ENCODE measurements around the gene ARRDC3. TPM values are rescaled to one million over a fixed set of nuclear protein-coding genes. Genes with fewer than 3 reads are reported as not detected.
"Not testable (repeated sequence)": the region's sequence is repeated elsewhere in the genome, so short reads cannot be mapped to it uniquely, and the experiment has no call there.

Gene ARRDC3
- polyA plus RNA-seq, 12 donors = 40.9 to 1,478 (median 55.8) TPM

DNA sequence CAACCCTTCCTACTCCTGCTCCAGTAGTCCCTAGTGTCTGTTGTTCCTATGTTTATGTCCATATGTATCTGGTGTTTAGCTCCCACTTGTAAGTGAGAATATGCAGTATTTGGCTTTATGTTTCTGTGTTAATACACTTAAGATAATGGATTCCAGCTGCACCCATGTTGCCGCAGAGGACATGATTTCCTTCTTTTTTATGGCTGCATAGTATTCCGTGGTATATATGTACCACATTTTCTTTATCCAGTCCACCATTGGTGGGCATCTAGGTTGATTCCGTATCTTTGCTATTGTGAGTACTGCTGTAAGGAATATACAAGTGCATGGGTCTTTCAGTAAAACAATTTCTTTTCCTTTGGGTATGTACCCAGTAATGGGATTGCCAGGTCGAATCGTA is 5.2 kb upstream of the ARRDC3 start:
- DNase-seq = no peak

DNA sequence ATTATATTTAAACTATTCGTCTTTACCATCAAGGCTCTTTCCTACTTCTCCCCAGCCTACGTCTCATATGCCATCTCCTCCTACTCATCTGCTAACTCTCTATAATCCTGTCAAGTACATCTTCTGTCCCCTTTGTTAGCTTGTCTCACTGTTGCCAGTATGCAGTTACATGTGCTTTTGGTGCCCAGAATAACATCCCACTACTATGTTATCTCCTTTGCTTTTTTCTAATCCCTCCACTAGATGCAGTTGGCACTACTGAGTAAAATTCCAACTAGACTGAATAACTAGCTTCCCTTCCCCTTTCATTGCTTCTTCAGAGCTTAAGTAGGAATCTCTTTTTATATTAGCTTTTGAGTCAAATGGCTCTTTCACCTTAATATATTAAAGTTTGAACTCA is 3.0 kb upstream of the ARRDC3 start:
- DNase-seq = no peak

GRCh38 chr5:91385596-91385995 is 2.5 kb upstream of the ARRDC3 start:
- DNase-seq = not testable (repeated sequence)

GRCh38 chr5:91384671-91385430 is 1.7 kb upstream of the ARRDC3 start:
- peak; percentile 89 for DNase-seq

DNA sequence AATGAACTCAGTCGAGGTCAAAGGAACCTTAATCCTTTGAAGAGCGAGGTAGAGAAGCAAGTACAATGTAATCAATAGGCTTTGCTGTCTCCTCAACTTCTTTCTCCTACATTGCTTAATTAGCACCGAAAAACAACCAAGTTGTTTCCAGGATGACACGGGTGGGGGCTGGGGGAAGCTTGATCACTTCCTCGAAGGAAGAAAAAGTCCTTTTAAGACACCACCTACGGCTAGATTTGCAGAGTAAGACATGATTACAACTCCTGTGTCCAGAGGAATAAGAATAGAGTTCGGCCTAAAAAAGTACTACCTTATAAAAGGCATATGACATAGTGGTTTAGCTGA is 811 bp upstream of the ARRDC3 start:
- DNase-seq = peak; percentile 47

DNA sequence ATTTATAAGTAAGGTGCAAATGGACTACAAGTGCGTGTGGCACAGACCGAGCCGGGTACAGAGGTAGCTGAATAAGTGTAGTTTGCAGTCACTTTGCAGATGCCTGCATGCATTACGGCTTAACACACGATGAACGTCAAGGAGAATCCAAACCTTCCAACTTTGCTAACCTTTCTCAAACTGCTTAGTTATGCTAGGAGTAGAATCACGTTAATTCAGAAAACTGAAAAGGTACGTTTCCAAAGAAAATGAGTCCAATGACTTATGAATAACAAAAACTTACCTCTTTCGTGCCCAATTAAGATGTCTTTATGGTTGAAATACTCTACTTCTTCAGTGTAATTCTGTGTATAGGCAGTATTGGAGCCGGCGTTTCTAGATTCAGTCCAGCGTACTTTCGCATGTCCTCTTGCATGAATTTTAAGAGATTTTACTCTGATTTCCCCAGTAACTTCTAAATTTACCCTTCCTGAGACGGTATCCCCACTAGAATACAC is 539 bp downstream of the ARRDC3 start:
- DNase-seq = peak; percentile 63

- DNase-seq = peak; percentile 94
These were observed 1.2 kb downstream of the ARRDC3 start for GRCh38 chr5:91381774-91382359.

DNA sequence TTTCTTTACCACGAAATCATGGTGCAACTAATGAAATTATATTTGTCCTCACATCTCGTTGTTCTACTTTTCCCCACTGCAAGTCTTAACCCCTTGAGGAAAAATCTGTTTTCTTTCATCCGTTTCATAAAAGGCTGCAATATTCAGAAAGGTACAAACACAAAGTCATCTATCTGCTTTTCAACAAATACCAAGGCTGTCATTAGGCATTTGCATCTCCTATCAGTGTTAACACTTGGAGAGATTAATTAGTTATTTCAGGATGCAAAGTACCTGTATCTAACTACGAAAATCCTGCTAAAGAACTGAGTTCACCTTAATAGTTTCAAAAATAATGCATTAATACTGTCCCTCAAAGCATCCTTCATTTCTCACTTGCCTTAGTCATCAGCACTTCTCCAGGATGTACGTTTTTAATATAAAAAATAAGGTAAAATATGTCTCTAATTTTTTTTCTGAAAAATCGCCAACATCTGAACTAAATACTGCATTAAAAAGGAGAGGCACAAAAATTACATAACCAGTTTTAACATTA is 1.8 kb downstream of the ARRDC3 start:
- DNase-seq = no peak

DNA sequence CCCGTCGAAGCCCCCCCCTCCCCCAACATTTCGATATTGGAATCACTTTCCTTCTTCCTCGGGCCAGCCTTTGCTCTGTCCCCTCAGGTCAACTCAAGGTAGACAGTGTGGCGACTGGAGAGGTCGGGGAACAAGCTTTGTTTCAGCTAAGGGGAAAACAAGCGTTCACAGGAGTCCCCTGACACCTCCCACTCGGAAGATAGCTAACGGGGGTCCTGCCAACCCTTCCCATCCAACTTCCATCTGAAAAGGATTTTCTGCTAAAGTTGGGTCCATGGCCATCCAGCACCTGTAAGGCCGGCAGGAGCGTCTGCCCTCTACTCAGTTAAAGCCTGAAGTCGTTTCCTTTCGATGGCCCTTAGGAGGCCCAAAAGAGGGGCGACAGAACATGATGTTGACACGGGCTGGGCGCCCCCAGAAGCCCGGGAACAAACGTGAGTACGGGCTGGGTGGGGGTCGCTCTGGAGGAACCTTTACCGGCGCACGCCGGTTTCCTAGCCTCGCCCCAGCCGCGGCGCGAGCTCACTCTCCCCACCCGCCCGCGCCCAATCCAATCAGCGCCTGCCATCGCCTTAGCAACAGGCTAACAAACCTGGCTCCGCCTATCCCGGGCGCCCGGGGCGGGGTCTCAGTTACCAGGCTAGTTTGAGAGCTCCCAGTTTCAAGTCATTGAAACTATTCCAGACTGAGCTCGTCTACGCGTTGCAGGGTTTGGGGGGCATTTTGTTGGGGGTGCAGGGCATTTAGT is 2.5 kb downstream of the ARRDC3 start:
- DNase-seq = peak; percentile 98

GRCh38 chr5:91379914-91380490 is 3.1 kb downstream of the ARRDC3 start:
- DNase-seq = peak; percentile 93

DNA sequence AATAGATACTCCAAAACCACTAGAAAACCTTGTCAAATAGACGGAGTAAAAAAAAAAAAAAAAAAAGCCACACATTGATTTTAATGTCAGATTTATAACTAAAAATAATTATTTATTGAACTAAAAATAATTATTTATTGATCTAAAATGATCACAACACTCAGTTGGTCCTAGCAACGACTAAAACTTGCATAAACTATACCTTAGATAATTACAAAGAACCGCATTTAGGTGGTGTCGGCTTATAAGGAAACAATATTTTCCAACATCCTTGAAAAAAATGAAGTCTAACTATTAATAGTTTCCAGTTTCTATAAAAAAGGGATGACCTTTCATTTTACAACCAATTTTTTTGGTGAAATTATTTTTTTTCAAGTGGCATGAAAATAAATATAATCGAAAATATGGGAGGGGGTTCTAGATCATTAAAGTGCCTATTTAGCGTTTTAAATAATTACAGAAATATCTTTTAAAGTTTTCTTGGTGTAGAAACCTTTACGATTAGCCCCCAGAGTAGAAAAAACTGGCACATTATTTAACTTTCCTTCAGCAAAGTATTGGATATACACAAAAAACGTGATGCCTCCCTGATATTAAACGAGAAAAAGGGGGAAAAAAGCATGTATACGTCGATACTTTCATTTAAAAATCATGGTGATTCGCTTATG is 3.7 kb downstream of the ARRDC3 start:
- peak; percentile 23 for DNase-seq

GRCh38 chr5:91378752-91379211 is 4.3 kb downstream of the ARRDC3 start:
- DNase-seq = peak; percentile 20

- DNase-seq = no peak
These were observed 8.1 kb downstream of the ARRDC3 start for GRCh38 chr5:91374893-91375520.

DNA sequence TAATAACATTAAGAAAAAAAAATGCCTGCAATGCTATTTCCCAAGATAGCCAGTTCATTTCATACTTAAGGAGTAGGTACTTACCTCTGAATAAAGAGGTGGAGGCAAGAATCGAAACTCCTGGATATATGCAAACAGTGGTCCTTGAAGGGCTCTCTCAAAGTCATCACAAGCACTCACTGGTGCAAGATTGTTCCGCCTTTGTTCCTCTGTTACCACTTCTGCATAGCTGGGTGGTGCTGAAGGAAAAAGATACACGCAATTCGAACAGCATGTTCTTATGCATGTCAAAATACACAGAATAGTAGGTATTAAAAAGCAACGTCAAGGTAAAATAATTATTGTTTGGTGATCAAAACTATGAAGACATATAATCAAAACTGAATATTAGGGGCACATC is 9.5 kb downstream of the ARRDC3 start:
- no peak for DNase-seq

- DNase-seq = no peak
These were observed 10.1 kb downstream of the ARRDC3 start for GRCh38 chr5:91373006-91373405.

- no peak for DNase-seq
These were observed 13.6 kb downstream of the ARRDC3 start for GRCh38 chr5:91369480-91369879.

GRCh38 chr5:91367908-91368648 is 15.0 kb downstream of the ARRDC3 start:
- DNase-seq = no peak

DNA sequence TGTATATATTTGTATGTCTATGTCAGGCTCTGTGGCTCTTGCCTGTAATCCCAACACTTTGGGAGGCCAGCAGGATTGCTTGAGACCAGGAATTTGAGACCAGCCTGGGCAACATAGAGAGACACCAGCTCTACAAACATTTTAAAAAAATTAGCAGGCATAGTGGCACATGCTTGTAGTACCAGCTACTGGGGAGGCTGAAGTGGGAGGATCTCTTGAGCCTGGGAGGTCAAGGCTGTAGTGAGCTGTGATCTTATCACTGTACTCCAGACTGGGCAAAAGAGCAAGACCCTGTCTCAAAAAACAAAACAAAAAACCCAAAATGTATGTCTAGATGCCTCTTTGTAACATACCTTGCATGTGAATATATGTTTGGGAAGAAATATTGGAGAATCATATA is 15.8 kb downstream of the ARRDC3 start:
- no peak for DNase-seq

GRCh38 chr5:91366551-91366950 is 16.6 kb downstream of the ARRDC3 start:
- no peak for DNase-seq

- DNase-seq = no peak
These were observed 17.6 kb downstream of the ARRDC3 start for GRCh38 chr5:91365498-91365897.
